HCT116 (cell line): ENCODE measurements around the gene SH2B3. TPM values are rescaled to one million over a fixed set of nuclear protein-coding genes. Genes with fewer than 3 reads are reported as not detected.

Experiments used
- ATAC-seq: fragments of 200-7000 bp; cut with Tn5 transposase; 2 replicates; pipeline ENCODE4 v1.9.1; 2020; ENCODE audit warnings: mild to moderate bottlenecking, moderate library complexity
- BruUV-seq: library from RNA; stranded (reverse); fragments of 400-500 nt; replicated peaks from 2 replicates; lab custom pipeline; 2021; lab: Mats Ljungman, UMichigan
- CTCF ChIA-PET: fragments of 300-600 bp; sonication (Branson Sonifier 250); formaldehyde crosslinking; loops from one replicate; lab custom pipeline; 2021; ENCODE audit warnings: antibody characterized with exemption; lab: Charles Lee
- POLR2A ChIA-PET: fragments of 300-600, 350-600 bp; sonication (Branson Sonifier 250); formaldehyde crosslinking; loops from one replicate; lab custom pipeline; 2021; ENCODE audit warnings: antibody characterized with exemption; lab: Charles Lee
- RAD21 ChIA-PET, 2 experiments: fragments of 300-600 bp; sonication (Branson Sonifier 250); formaldehyde crosslinking; loops; one replicate each; lab custom pipeline; 2023; ENCODE audit warnings: low total read pairs in 2 of 2; ENCODE audit not compliant: uncharacterized antibody in 2 of 2, unreplicated experiment in 2 of 2, low non-redundant PET in 1 of 2; lab: Charles Lee
- DNase-seq: peaks from one replicate; pipeline ENCODE4 v3.0.0-alpha.2; 2010; ENCODE audit warnings: low read depth, low spot score
- H2AFZ ChIP-seq: fragments of 200-600 bp; shearing (Covaris generic), sonication (generic); 2 replicates; pipeline ENCODE4 v1.6.1; 2017; ENCODE audit warnings: low read depth, mixed run types, mixed read lengths, antibody characterized with exemption, low read length; ENCODE audit not compliant: poor library complexity, severe bottlenecking
- H3K27ac ChIP-seq: 2 replicates; pipeline ENCODE4 v1.5.1; 2012; ENCODE audit warnings: low read depth, low read length
- H3K27me3 ChIP-seq: fragments of 200-600 bp; sonication (generic); 2 replicates; pipeline ENCODE4 v1.6.1; 2016; ENCODE audit warnings: mixed run types, low read length, mixed read lengths; ENCODE audit not compliant: insufficient read depth
- H3K36me3 ChIP-seq, 2 experiments: fragments of 200-500 bp in 1 of 2; fragments of 200-600 bp in 1 of 2; sonication (Bioruptor generic) in 1 of 2; sonication (generic) in 1 of 2; 2 replicates each; pipeline versions ENCODE4 v1.5.1 to v1.6.1; 2014 to 2016; ENCODE audit warnings: low read length in 2 of 2, inconsistent platforms in 1 of 2, mixed read lengths in 1 of 2, mixed run types in 1 of 2; ENCODE audit not compliant: insufficient read depth in 2 of 2, control insufficient read depth in 1 of 2
- H3K4me1 ChIP-seq, 2 experiments: fragments of 200-600 bp in 1 of 2; sonication (generic) in 1 of 2; 2 replicates each; pipeline versions ENCODE4 v1.5.1 to v1.6.1; 2012 to 2017; ENCODE audit warnings: low read length in 2 of 2, inconsistent platforms in 1 of 2, mild to moderate bottlenecking in 1 of 2, mixed read lengths in 1 of 2, mixed run types in 1 of 2, moderate library complexity in 1 of 2; ENCODE audit not compliant: insufficient read depth in 2 of 2, control insufficient read depth in 1 of 2
- H3K4me2 ChIP-seq: fragments of 200-600 bp; sonication (generic); 2 replicates; pipeline ENCODE4 v1.6.1; 2017; ENCODE audit warnings: mixed run types, low read length, mixed read lengths
- H3K4me3 ChIP-seq, 2 experiments: fragments of 200-600 bp in 1 of 2; sonication (generic) in 1 of 2; replicated peaks in 1 of 2; 2 replicates each; pipeline ENCODE4 v1.5.1; 2011 to 2016; ENCODE audit warnings: low read length in 2 of 2, control low read depth in 1 of 2, low read depth in 1 of 2, mild to moderate bottlenecking in 1 of 2, mixed read lengths in 1 of 2, mixed run types in 1 of 2
- H3K79me2 ChIP-seq: fragments of 200-600 bp; sonication (generic); 2 replicates; pipeline ENCODE4 v1.6.1; 2017; ENCODE audit warnings: mild to moderate bottlenecking, mixed run types, low read length, moderate library complexity, mixed read lengths; ENCODE audit not compliant: insufficient read depth
- H3K9ac ChIP-seq: fragments of 200-600 bp; sonication (generic); 2 replicates; pipeline ENCODE4 v1.6.1; 2016; ENCODE audit warnings: low read length, mixed read lengths
- H3K9me2 ChIP-seq: fragments of 200-600 bp; sonication (generic), shearing (Covaris generic); 2 replicates; pipeline ENCODE4 v1.6.1; 2017; ENCODE audit warnings: mixed run types, mild to moderate bottlenecking, moderate library complexity; ENCODE audit not compliant: insufficient read depth
- H3K9me3 ChIP-seq, 2 experiments: fragments of 200-500 bp in 1 of 2; fragments of 200-600 bp in 1 of 2; sonication (Bioruptor generic) in 1 of 2; sonication (generic) in 1 of 2; 2 replicates each; pipeline ENCODE4 v1.6.1; 2014 to 2017; ENCODE audit warnings: low read length in 2 of 2, mixed read lengths in 2 of 2, inconsistent platforms in 1 of 2, low read depth in 1 of 2, mild to moderate bottlenecking in 1 of 2, mixed run types in 1 of 2, moderate library complexity in 1 of 2; ENCODE audit not compliant: control insufficient read depth in 1 of 2, insufficient read depth in 1 of 2
- H4K20me1 ChIP-seq: fragments of 200-600 bp; sonication (generic), shearing (Covaris generic); 2 replicates; pipeline ENCODE4 v1.6.1; 2017; ENCODE audit warnings: mixed run types, mild to moderate bottlenecking, moderate library complexity; ENCODE audit not compliant: insufficient read depth
- ATF3 ChIP-seq: IDR thresholded peaks from 2 replicates; pipeline ENCODE4 v1.6.1; 2012
- CEBPB ChIP-seq: IDR thresholded peaks from 2 replicates; pipeline ENCODE4 v1.6.1; 2012; ENCODE audit warnings: low read depth
- CTCF ChIP-seq, 3 experiments: fragments of 200-600 bp in 1 of 3; sonication (generic) in 1 of 3; IDR thresholded peaks in 2 of 3; conservative IDR thresholded peaks in 1 of 3; 2 replicates each; pipeline ENCODE4 v1.5.1; 2012 to 2017; ENCODE audit warnings: low read depth in 2 of 3, low read length in 2 of 3, antibody characterized with exemption in 1 of 3, borderline replicate concordance in 1 of 3, control low read depth in 1 of 3, mild to moderate bottlenecking in 1 of 3, mixed read lengths in 1 of 3, mixed run types in 1 of 3, moderate library complexity in 1 of 3; ENCODE audit not compliant: insufficient read depth in 1 of 3
- EGR1 ChIP-seq: IDR thresholded peaks from 2 replicates; pipeline ENCODE4 v1.6.1; 2012; ENCODE audit warnings: low read depth
- ELF1 ChIP-seq: IDR thresholded peaks from 2 replicates; pipeline ENCODE4 v1.6.1; 2012; ENCODE audit warnings: low read depth, borderline replicate concordance
- EZH2 ChIP-seq: fragments of 200-600 bp; sonication (generic); IDR thresholded peaks from 2 replicates; pipeline ENCODE4 v1.6.1; 2017; ENCODE audit warnings: antibody characterized with exemption, mixed run types
- EZH2phosphoT487 ChIP-seq: fragments of 200-600 bp; IDR thresholded peaks from 2 replicates; pipeline ENCODE4 v1.6.1; 2018; ENCODE audit warnings: antibody characterized with exemption, borderline replicate concordance
- FOSL1 ChIP-seq: IDR thresholded peaks from 2 replicates; pipeline ENCODE4 v1.6.1; 2012; ENCODE audit warnings: low read depth
- JUND ChIP-seq: IDR thresholded peaks from 2 replicates; pipeline ENCODE4 v1.6.1; 2012
- MAX ChIP-seq: IDR thresholded peaks from 2 replicates; pipeline ENCODE4 v1.6.1; 2012
- POLR2AphosphoS5 ChIP-seq: IDR thresholded peaks from 2 replicates; pipeline ENCODE4 v1.6.1; 2011; ENCODE audit warnings: mild to moderate bottlenecking, low read depth, low read length, moderate library complexity
- RAD21 ChIP-seq: IDR thresholded peaks from 2 replicates; pipeline ENCODE4 v1.6.1; 2012; ENCODE audit warnings: low read depth, mild to moderate bottlenecking
- SIN3A ChIP-seq: IDR thresholded peaks from 2 replicates; pipeline ENCODE4 v1.6.1; 2012; ENCODE audit warnings: low read depth
- SP1 ChIP-seq: IDR thresholded peaks from 2 replicates; pipeline ENCODE4 v1.6.1; 2012; ENCODE audit warnings: low read depth
- TCF7L2 ChIP-seq: IDR thresholded peaks from 2 replicates; pipeline ENCODE4 v1.7.0; 2011; ENCODE audit warnings: borderline replicate concordance, inconsistent platforms; ENCODE audit not compliant: insufficient read depth, insufficient read length; ENCODE audit errors: extremely low read depth
- YY1 ChIP-seq: IDR thresholded peaks from 2 replicates; pipeline ENCODE4 v1.6.1; 2011; ENCODE audit warnings: low read length, low read depth, moderate library complexity, mild to moderate bottlenecking; ENCODE audit not compliant: insufficient replicate concordance; ENCODE audit errors: extremely low read depth
- ZBTB33 ChIP-seq: IDR thresholded peaks from 2 replicates; pipeline ENCODE4 v1.6.1; 2011; ENCODE audit warnings: mild to moderate bottlenecking, low read length, moderate library complexity; ENCODE audit not compliant: insufficient replicate concordance; ENCODE audit errors: extremely low read depth
- ZNF274 ChIP-seq: fragments of 200-500 bp; sonication (Bioruptor generic); IDR thresholded peaks from 2 replicates; pipeline ENCODE4 v1.6.1; 2014; ENCODE audit warnings: mild to moderate bottlenecking, low read depth, low read length, inconsistent platforms
- intact Hi-C: fragments of 100-400 bp; cut with micrococcal nuclease; formaldehyde crosslinking; loops from 2 replicates; pipeline ENCODE4 v1.10.0; 2022
- total RNA-seq: library from RNA; stranded (reverse); gene quantifications from one replicate; pipeline ENCODE4 v1.2.1, GENCODE V29; 2021; ENCODE audit not compliant: unreplicated experiment

Gene SH2B3
- total RNA-seq, 1 experiment from 2014 or later: 17.3 TPM

- POLR2A ChIA-PET: no interaction called here
- H3K36me3 ChIP-seq: no peaks in the 10 kb centered on the region
- H3K4me3 ChIP-seq: no peak overlapping the region
- DNase-seq (no peak), ATAC-seq (no peak)
- H4K20me1 ChIP-seq: no peaks in the 10 kb centered on the region
- no peak overlapping the region for H3K27ac ChIP-seq
- TF ChIP-seq ATF3 (no peak), EZH2 (no peak), EZH2phosphoT487 (no peak), ZBTB33 (no peak), RAD21 (no peak), YY1 (no peak), ZNF274 (no peak), POLR2AphosphoS5 (no peak), SP1 (no peak), CTCF (IDR thresholded peaks at IDR 0.05 in 2 of 3, conservative IDR thresholded peaks at IDR 0.05 in 1 of 3; ENCODE audit: borderline replicate concordance in 1 of 3, insufficient read depth in 1 of 3, low read depth in 2 of 3, low read length in 2 of 3) (no peak), JUND (no peak), CEBPB (no peak), SIN3A (no peak), MAX (no peak), ELF1 (no peak), FOSL1 (no peak), EGR1 (no peak), TCF7L2 (no peak)
- BruUV-seq: no TSS peak
- H3K9me3 ChIP-seq: no peaks in the 10 kb centered on the region
- no peaks in the 10 kb centered on the region for H3K79me2 ChIP-seq
- no peak overlapping the region for H2AFZ ChIP-seq
- H3K4me2 ChIP-seq: no peak overlapping the region
- H3K27me3 ChIP-seq: no peaks in the 10 kb centered on the region
- CTCF ChIA-PET: interaction anchor here (2.6 kb wide), 1 partner anchor 12 kb away, joined by 8 read pairs; no protein-coding TSS in a partner anchor
- H3K9me2 ChIP-seq: no peaks in the 10 kb centered on the region
- H3K4me1 ChIP-seq: peaks cover 0 to 6% of the 10 kb centered on the region in 2 experiments; a peak in 2 of 4 replicates
- H3K9ac ChIP-seq: no peak overlapping the region
- RAD21 ChIA-PET: no interaction called here
- intact Hi-C loops: no loop called here
Observed at GRCh38 chr12:111384596-111384995, 21.1 kb upstream of the SH2B3 start.
